Neural crest cell (in vitro differentiated cells): ENCODE measurements around the gene C4orf54. TPM values are rescaled to one million over a fixed set of nuclear protein-coding genes. Genes with fewer than 3 reads are reported as not detected.

Experiments used
- DNase-seq: peaks from one replicate; pipeline ENCODE4 v3.0.0; 2021; ENCODE audit warnings: low read depth, mixed read lengths, low spot score
- H3K27ac Mint-ChIP-seq: one replicate; pipeline ENCODE4 v1.8.0; 2021; ENCODE audit warnings: mild to moderate bottlenecking, mixed read lengths; ENCODE audit not compliant: unreplicated experiment
- H3K27me3 Mint-ChIP-seq: 2 replicates; pipeline ENCODE4 v1.8.0; 2021; ENCODE audit warnings: low read depth, mild to moderate bottlenecking, mixed read lengths
- H3K36me3 Mint-ChIP-seq: 2 replicates; pipeline ENCODE4 v1.8.0; 2021; ENCODE audit warnings: low read depth, mild to moderate bottlenecking, mixed read lengths
- H3K4me1 Mint-ChIP-seq: 2 replicates; pipeline ENCODE4 v1.8.0; 2021; ENCODE audit warnings: mixed read lengths
- H3K4me3 Mint-ChIP-seq: one replicate; pipeline ENCODE4 v1.8.0; 2021; ENCODE audit warnings: mild to moderate bottlenecking, mixed read lengths
- H3K9me3 Mint-ChIP-seq: 2 replicates; pipeline ENCODE4 v1.8.0; 2021; ENCODE audit warnings: mixed read lengths
- total RNA-seq: library from RNA; stranded (reverse); gene quantifications from 2 replicates; pipeline ENCODE4 v1.2.1, GENCODE V29; 2021
- TF ChIP-seq, protein P1 (sequence below): fragments of 200-600 bp; sonication (generic); conservative IDR thresholded peaks from 2 replicates; pipeline ENCODE4 v1.5.0; 2021; ENCODE audit warnings: antibody characterized with exemption, mild to moderate bottlenecking

The C4orf54 gene
- total RNA-seq, 1 donor from 2014 or later, result 0.05 TPM

GRCh38 chr4:99670409-99671073, 12.9 kb upstream of the C4orf54 start:
- H3K27ac Mint-ChIP-seq, result no peak overlapping the region
- H3K4me1 Mint-ChIP-seq, result peaks cover 5% of the 10 kb centered on the region
- peaks cover 15% of the 10 kb centered on the region for H3K9me3 Mint-ChIP-seq
- no peak for DNase-seq
- H3K27me3 Mint-ChIP-seq, result no peaks in the 10 kb centered on the region
- TF ChIP-seq, protein P1, sequence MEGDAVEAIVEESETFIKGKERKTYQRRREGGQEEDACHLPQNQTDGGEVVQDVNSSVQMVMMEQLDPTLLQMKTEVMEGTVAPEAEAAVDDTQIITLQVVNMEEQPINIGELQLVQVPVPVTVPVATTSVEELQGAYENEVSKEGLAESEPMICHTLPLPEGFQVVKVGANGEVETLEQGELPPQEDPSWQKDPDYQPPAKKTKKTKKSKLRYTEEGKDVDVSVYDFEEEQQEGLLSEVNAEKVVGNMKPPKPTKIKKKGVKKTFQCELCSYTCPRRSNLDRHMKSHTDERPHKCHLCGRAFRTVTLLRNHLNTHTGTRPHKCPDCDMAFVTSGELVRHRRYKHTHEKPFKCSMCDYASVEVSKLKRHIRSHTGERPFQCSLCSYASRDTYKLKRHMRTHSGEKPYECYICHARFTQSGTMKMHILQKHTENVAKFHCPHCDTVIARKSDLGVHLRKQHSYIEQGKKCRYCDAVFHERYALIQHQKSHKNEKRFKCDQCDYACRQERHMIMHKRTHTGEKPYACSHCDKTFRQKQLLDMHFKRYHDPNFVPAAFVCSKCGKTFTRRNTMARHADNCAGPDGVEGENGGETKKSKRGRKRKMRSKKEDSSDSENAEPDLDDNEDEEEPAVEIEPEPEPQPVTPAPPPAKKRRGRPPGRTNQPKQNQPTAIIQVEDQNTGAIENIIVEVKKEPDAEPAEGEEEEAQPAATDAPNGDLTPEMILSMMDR, result no peak
- H3K4me3 Mint-ChIP-seq, result no peak overlapping the region
- H3K36me3 Mint-ChIP-seq, result peaks cover 23% of the 10 kb centered on the region

DNA sequence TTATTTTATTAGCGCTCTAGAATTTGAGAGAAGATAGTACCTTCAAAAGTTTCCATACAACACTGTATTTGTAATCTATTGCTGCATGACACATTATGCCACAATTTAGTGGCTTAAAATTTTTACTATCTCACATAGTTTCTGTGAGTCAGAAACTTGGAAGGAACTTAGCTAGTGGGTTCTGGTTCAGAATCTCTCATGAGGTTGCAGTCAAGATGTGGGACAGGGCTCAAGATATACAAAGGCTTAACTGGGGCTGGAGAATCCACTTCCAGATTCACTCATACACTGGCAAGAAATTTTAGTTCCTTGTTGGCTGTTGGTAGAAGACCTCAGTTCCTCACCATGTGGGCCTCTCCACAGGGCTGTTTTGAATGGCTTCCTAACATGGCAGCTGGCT, 11.5 kb upstream of the C4orf54 start:
- TF ChIP-seq, protein P1, result no peak
- Mint-ChIP-seq H3K4me1 (peaks cover 9% of the 10 kb centered on the region), H3K27me3 (no peaks in the 10 kb centered on the region), H3K36me3 (peaks cover 18% of the 10 kb centered on the region), H3K27ac (no peak overlapping the region), H3K4me3 (no peak overlapping the region), H3K9me3 (peaks cover 13% of the 10 kb centered on the region)
- no peak for DNase-seq

GRCh38 chr4:99668472-99668871, 10.8 kb upstream of the C4orf54 start:
- Mint-ChIP-seq H3K36me3 (peaks cover 15% of the 10 kb centered on the region), H3K9me3 (peaks cover 13% of the 10 kb centered on the region), H3K4me1 (peaks cover 9% of the 10 kb centered on the region), H3K27me3 (no peaks in the 10 kb centered on the region), H3K4me3 (no peak overlapping the region), H3K27ac (no peak overlapping the region)
- DNase-seq, result no peak
- TF ChIP-seq, protein P1, result no peak

DNA sequence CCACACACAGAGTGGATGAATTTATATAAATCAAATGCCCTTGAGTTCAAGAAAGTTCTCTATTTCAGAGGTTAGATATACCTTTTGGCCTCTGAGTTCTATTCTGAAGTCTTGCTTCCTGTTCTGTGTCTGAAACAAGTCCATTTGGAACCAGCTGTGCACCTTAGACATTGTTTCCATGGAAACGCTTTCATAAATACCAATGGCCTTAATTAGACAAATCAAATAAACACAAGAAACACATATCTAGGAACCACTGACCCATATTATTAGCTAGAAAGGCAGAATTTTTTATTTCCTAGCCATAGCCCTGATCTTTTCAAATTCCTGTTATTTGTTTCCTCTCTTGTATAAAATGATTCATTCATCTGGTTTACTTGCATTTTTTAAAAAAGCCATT, 8.4 kb upstream of the C4orf54 start:
- Mint-ChIP-seq H3K36me3 (peaks cover 3% of the 10 kb centered on the region), H3K4me1 (peaks cover 21% of the 10 kb centered on the region), H3K9me3 (peaks cover 2% of the 10 kb centered on the region), H3K27me3 (no peaks in the 10 kb centered on the region), H3K27ac (no peak overlapping the region), H3K4me3 (no peak overlapping the region)
- no peak for DNase-seq
- TF ChIP-seq, protein P1, result no peak

DNA sequence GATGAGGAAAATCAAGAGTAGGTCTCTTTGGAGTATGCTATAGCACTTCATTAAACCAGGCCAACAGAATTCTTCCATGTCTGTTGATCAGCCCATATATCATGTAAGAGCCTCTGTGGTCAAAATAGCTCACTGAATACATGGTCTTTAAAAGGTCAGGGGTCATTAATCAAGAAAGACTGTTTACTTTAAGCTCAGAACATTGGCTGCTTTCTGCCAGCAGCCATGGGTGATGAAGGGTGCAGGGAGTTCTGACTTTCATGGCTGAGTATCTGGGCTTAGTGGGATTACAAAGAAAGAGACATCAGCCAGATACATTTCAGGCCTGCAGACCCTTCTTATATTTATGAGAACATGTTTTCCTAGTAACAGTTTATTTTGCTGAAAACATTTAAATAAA, 7.1 kb upstream of the C4orf54 start:
- TF ChIP-seq, protein P1, result no peak
- no peaks in the 10 kb centered on the region for H3K27me3 Mint-ChIP-seq
- H3K36me3 Mint-ChIP-seq, result no peaks in the 10 kb centered on the region
- no peak overlapping the region for H3K4me3 Mint-ChIP-seq
- H3K4me1 Mint-ChIP-seq, result peaks cover 21% of the 10 kb centered on the region
- DNase-seq, result no peak
- no peak overlapping the region for H3K27ac Mint-ChIP-seq
- H3K9me3 Mint-ChIP-seq, result peaks cover 2% of the 10 kb centered on the region
